GM19372 (cell line): ENCODE data around the gene FOLH1.
"Not testable (repeated sequence)": the region's sequence is repeated elsewhere in the genome, so short reads cannot be mapped to it uniquely, and the experiment has no call there.

Source experiments
- ATAC-seq: cut with Tn5 transposase; IDR thresholded peaks from one replicate; pipeline ENCODE4 v1.9.1; 2021; ENCODE audit warnings: mild to moderate bottlenecking, low read depth, moderate library complexity; ENCODE audit not compliant: unreplicated experiment

FOLH1 gene

GRCh38 chr11:49208006-49208721, at the start of gene FOLH1:
FOLH1 (minus strand) TSS chr11:49208602; CDS start chr11:49208409, 193 bp downstream.
- ATAC-seq, result no peak

GRCh38 chr11:49255148-49255547, 46.7 kb upstream of the FOLH1 start:
- not testable (repeated sequence) for ATAC-seq

DNA sequence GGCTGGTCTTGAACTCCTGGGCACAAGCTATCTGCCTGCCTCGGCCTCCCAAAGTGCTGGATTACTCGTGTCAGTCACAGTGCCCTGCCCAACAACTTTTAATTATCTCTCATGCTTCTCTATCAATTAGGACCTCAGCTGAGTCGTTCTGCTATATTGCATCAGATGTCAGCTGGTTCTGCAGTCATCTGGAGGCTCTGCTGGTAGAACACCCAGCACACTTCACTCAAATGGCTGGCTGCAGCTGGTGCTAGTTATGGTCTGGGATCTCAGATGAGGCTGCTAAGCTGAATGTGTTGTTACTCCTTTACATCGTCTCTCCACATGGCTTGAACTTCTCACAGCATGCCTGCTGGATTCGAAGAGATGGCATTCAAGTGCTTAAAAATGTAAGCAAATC, 42.8 kb upstream of the FOLH1 start:
- not testable (repeated sequence) for ATAC-seq

- not testable (repeated sequence) for ATAC-seq
Observed at GRCh38 chr11:49250398-49251115, 42.2 kb upstream of the FOLH1 start.

- ATAC-seq, result not testable (repeated sequence)
Observed at GRCh38 chr11:49249363-49249762, 41.0 kb upstream of the FOLH1 start.

- not testable (repeated sequence) for ATAC-seq
Observed at GRCh38 chr11:49233685-49234084, 25.3 kb upstream of the FOLH1 start.

DNA sequence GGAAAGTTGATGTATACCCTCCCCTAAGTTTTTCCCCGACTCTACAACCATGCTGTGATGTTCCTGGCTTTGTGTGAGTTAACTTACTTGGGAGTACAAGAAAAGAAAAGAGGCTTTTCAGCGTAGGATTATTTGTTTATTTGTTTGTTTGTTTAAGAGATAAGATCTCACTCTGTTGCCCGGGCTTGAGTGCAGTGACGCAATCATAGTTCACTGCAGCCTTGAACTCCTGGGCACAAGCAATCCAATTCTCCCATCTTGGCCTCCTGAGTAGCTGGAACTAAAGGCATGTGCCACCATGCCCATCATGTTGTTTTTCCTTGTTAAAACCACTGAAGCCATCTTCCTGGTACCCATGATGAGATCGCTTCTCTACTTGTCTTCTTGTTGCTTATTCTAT, 24.6 kb upstream of the FOLH1 start:
- ATAC-seq, result not testable (repeated sequence)

DNA sequence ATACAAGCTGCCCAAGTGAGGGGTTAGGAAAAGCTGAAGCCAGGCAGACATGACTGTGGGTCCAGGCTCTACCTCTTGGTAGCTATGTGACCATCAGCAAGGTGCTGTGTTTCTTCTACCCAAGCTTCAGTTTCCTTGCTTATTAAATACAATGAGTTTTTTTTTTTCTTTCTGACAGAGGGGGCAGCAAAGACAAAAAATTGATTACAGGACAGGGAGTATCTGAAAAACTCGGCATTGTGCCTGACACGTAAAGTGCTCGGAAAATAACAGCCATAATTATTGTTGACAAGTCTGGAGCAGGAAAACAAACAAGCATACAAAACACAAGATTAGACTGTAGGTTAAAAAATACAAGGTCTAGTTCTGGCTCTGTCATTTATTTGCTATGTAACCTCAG, 23.3 kb upstream of the FOLH1 start:
- ATAC-seq, result not testable (repeated sequence)

DNA sequence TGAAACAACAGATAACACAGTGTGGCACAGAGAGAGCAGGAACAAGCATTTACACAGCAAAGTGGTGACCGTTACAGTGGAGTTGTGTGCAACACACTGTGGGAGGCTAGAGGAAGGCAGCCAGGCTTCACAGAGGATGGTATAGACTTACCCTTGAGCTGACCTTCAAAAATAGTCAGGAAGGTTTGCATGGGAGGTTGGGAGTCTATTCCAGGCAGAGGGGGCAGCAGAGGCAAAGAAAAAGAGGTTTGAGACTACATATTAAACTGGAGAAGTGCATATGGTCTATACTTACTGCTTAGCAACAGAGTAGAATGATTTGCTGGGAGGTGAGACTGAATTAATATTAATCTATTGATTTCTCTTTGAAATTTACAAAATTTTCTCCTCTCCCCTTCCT, 22.1 kb upstream of the FOLH1 start:
- ATAC-seq, result not testable (repeated sequence)

DNA sequence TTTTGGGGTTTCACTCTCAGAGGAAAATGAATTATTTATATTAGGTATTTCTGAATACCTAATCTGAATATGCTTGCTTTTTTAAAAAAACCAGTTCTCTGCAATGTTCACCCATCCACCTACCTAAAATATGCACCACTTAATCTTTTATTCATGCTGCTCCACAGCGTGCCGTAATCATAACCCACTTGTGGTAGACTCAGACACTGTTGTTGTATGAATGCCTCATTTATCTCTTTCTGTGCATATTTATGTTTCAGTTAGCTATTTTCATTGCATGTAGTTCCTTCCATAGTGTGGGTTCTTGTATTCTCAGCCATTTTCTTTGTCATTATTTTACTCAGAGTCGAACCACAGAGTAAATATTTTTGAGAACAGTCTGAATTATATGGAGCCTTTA, 21.6 kb upstream of the FOLH1 start:
- ATAC-seq, result not testable (repeated sequence)

DNA sequence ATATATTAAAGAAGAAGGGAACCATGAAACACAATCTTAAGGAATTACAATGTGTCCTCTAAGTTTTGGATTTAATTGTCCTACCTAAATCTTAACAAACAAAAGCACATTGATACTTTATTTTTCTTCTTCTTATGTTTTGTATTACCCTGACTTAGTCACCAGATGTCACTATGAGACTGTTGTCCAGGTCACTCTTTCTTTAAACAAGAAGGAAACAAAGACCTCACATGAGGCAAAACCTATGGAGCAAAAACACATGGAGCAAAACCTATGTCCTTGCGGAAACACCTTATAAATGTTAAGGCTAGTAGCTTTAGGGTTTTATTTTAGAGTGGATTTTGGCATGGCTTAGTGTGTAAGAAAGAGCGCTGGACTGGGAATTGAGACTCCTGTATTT, 20.7 kb upstream of the FOLH1 start:
- not testable (repeated sequence) for ATAC-seq

DNA sequence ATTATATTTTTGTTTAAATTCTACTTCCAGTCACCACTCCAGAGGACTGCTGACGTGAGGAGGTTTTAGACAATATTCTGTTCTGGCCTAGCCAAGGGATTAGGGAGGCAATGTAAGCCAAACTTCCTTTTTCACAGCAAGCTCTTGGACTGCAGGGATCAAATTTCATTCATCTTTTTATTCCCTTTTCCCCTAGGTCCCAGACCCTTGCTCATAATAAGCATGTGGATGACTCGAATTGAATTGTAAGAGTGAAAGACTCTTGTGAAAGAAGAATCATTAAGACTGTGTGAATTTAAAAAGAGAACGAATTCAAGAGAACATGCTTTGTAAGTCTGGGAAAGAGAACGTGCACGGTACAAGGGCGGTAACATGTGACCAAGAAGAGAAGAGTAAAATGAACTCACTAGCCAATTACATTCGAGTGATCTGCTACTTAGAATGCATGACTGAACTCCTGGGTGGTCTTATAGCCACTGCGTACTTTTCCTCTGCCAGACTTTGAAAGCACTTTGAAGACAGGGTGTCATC, 16.9 kb upstream of the FOLH1 start:
- ATAC-seq, result not testable (repeated sequence)

DNA sequence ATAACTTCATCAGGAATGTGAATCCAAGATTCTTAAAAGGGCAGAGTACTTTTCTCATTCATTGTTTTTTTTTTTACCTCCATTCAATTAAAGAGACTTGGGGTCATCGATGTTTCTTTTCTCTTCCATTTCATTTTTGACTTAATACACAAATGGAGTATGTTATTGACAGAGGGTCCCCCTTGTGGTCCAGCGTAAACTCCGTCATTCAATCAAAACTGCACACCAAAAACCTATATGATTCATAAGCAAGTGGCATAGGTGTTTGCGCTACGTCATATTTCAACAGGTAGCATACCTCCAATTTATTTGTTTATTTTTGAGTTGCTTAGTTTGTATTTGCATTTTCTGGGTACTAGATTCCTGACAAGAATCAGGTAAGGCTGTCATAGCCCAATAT, 12.7 kb upstream of the FOLH1 start:
- no peak for ATAC-seq

DNA sequence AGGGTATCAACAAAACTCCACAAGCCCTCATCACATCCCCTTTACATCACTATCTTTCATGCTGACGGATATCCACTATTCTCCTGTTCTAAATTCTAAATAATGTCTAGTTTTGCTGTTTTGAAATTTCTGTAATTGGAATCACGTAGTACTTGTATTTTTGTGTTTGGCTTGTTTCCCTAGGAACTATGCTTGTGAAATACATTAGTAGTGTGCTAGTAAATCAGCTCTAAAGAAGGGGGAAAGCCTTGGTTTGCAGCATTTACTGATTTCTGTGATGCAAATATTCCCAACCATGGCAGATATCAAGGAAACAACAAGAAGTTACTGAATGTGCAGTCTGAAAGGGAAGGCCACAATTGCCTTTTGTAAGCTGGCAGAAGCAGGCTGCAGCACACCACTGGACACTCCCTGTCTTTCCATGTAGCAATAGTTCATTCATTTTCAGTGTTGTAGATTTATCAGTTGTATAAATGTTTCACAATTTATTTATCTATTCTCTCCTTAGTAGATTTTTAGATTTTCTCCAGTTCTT, 4.7 kb upstream of the FOLH1 start:
- no peak for ATAC-seq

GRCh38 chr11:49206999-49207398, 1.4 kb downstream of the FOLH1 start:
- not testable (repeated sequence) for ATAC-seq

GRCh38 chr11:49202287-49202976, 6.0 kb downstream of the FOLH1 start:
- ATAC-seq, result no peak

GRCh38 chr11:49196775-49197174, 11.6 kb downstream of the FOLH1 start:
- ATAC-seq, result not testable (repeated sequence)

GRCh38 chr11:49196002-49196401, 12.4 kb downstream of the FOLH1 start:
- ATAC-seq, result not testable (repeated sequence)

GRCh38 chr11:49190287-49190686, 18.1 kb downstream of the FOLH1 start:
- not testable (repeated sequence) for ATAC-seq

DNA sequence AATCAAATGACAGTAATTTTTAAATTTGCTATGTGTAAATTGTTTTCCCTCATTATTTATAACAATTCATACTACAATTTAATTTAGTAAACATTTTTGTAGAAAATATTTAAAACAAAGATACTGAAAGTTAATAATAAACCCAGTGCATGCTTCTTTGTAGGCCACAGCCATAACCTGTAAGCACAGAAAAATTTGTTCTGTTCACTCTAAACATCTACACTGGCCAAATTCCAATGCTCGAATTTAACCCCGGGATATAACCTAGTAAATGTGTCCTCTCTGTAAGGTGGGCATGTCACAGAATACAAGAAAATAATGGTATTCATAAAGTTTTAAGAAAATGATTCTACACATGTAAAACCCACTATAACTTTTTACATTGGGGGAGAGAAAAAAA, 22.2 kb downstream of the FOLH1 start:
- ATAC-seq, result not testable (repeated sequence)

DNA sequence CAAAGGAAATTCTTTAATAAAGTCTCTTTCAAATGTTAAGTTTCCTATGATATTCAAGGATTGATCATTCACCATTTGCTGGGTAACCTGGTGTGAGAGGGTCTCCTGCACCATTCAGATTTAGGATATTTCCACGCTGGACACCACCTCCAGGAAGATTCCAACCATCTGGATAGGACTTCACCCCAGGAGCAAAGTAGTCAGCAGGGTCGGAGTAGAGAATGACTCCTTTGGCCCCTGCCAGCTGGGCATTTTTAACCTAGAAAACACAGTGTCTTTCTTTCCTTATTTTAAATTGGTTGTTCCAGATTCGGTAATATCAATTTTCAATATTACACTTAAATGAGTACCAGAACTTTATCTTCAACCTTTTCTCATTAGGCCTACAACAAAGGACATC, 22.8 kb downstream of the FOLH1 start:
- ATAC-seq, result not testable (repeated sequence)
